MG63 (cell line): ENCODE measurements around the gene PPP2R5B. TPM values are rescaled to one million over a fixed set of nuclear protein-coding genes. Genes with fewer than 3 reads are reported as not detected.

Experiments
- DNase-seq: peaks from one replicate; pipeline ENCODE4 v3.0.0-alpha.2; 2020
- H3K27me3 ChIP-seq: fragments of 250-450 bp; sonication (Bioruptor Pico); 2 replicates; pipeline ENCODE4 v1.5.1; 2020; ENCODE audit warnings: mild to moderate bottlenecking, moderate library complexity
- H3K36me3 ChIP-seq: fragments of 250-450 bp; sonication (Bioruptor Pico); 2 replicates; pipeline ENCODE4 v1.5.1; 2020; ENCODE audit warnings: mild to moderate bottlenecking, moderate library complexity
- H3K4me3 ChIP-seq: fragments of 250-450 bp; sonication (Bioruptor Pico); 2 replicates; pipeline ENCODE4 v1.5.1; 2020; ENCODE audit warnings: mild to moderate bottlenecking, moderate library complexity
- H3K9me3 ChIP-seq: fragments of 250-450 bp; sonication (Bioruptor Pico); 2 replicates; pipeline ENCODE4 v1.5.1; 2020; ENCODE audit warnings: mild to moderate bottlenecking, moderate library complexity
- total RNA-seq: library from RNA; depleted of rRNA; stranded (reverse); fragments of >200 nt; shearing (Covaris generic); gene quantifications from 2 replicates; pipeline ENCODE4 v1.2.3, GENCODE V29; 2014; ENCODE audit warnings: low replicate concordance; rRNA removed

Gene PPP2R5B
- total RNA-seq, result 5.4 and 8.8 TPM in 2 replicates

- peak; percentile 95 for DNase-seq
- Histone ChIP-seq H3K36me3 (peaks cover 2% of the 10 kb centered on the region), H3K4me3 (peak within 1 kb of the TSS; percentile 71), H3K9me3 (no peaks in the 10 kb centered on the region), H3K27me3 (no peaks in the 10 kb centered on the region)
Measured at GRCh38 chr11:64923944-64924909, at the start of gene PPP2R5B. TSS of gene PPP2R5B (plus strand) at chr11:64924689. CDS start at chr11:64925735, 1,046 bp downstream.

GRCh38 chr11:64875369-64876228, 48.9 kb upstream of the PPP2R5B start:
- H3K27me3 ChIP-seq, result no peaks in the 10 kb centered on the region
- peaks cover 53% of the 10 kb centered on the region for H3K36me3 ChIP-seq
- no peak for DNase-seq
- peak overlapping the region; percentile 92 for H3K4me3 ChIP-seq
- H3K9me3 ChIP-seq, result no peaks in the 10 kb centered on the region

GRCh38 chr11:64876229-64876750, 48.2 kb upstream of the PPP2R5B start:
- H3K27me3 ChIP-seq, result no peaks in the 10 kb centered on the region
- no peak for DNase-seq
- peak overlapping the region; percentile 92 for H3K4me3 ChIP-seq
- peaks cover 50% of the 10 kb centered on the region for H3K36me3 ChIP-seq
- no peaks in the 10 kb centered on the region for H3K9me3 ChIP-seq

- H3K27me3 ChIP-seq, result no peaks in the 10 kb centered on the region
- peak; percentile 44 for DNase-seq
- peak overlapping the region; percentile 92 for H3K4me3 ChIP-seq
- H3K36me3 ChIP-seq, result peaks cover 44% of the 10 kb centered on the region
- no peaks in the 10 kb centered on the region for H3K9me3 ChIP-seq
Measured at GRCh38 chr11:64876835-64877341, 47.6 kb upstream of the PPP2R5B start.

DNA sequence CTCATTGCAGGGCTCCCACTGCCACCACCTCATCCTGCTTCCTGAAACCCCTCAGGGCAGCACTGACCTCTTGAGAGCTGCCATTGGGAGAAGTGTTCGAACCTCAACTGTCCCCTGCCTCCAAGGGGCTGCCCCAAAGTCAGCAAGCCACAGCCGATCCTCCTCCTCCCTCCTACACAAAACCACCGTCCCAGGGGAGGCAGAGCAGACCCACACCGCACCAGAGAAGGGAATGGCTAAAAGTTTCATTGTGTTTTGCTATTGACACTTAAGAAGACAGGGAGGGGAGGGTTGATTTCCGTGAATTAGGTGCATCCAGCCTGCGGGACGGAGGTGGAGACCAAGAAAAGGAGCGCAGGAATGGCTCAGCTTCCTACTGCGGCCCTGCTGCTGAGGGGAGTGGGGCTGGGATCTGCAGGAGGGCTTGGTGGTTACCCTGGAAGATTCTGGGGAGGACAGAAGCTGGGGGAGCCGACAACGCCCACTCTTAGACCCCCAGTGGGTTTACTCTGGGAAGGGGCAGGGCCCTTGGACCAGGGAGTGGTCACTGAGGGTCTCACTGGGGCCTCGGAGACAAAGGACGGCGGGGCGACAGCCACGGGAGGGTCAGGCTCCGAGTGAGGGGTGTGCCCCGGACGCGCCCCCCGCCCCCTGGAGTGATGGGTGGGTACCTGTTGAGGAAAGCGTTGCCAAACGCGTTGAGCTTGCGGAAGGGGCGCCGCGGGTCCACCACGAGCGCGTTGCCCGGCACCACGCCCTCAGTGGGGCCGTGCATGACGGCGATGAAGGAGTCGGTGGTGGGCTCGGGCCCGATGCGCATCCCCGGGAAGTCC, 46.9 kb upstream of the PPP2R5B start:
- DNase-seq, result no peak
- no peaks in the 10 kb centered on the region for H3K27me3 ChIP-seq

GRCh38 chr11:64878223-64878493, 46.3 kb upstream of the PPP2R5B start:
- Histone ChIP-seq H3K9me3 (no peaks in the 10 kb centered on the region), H3K4me3 (peak overlapping the region; percentile 92), H3K36me3 (peaks cover 35% of the 10 kb centered on the region), H3K27me3 (no peaks in the 10 kb centered on the region)
- DNase-seq, result no peak

More for the DNA sequence above, 46.9 kb upstream of the PPP2R5B start:
- no peaks in the 10 kb centered on the region for H3K9me3 ChIP-seq
- H3K36me3 ChIP-seq, result peaks cover 40% of the 10 kb centered on the region
- peak overlapping the region; percentile 92 for H3K4me3 ChIP-seq

- DNase-seq, result peak; percentile 95
- H3K9me3 ChIP-seq, result no peaks in the 10 kb centered on the region
- H3K36me3 ChIP-seq, result peaks cover 31% of the 10 kb centered on the region
Measured at GRCh38 chr11:64878494-64879243, 45.8 kb upstream of the PPP2R5B start, which contains the start of gene EHD1. TSS of gene EHD1 (minus strand) at chr11:64878621. CDS start at chr11:64878464, 157 bp downstream.

GRCh38 chr11:64879244-64879900, 45.1 kb upstream of the PPP2R5B start:
- H3K36me3 ChIP-seq, result peaks cover 26% of the 10 kb centered on the region
- peak overlapping the region; percentile 92 for H3K4me3 ChIP-seq
- no peak for DNase-seq
- H3K27me3 ChIP-seq, result no peaks in the 10 kb centered on the region
- H3K9me3 ChIP-seq, result no peaks in the 10 kb centered on the region

More at GRCh38 chr11:64878494-64879243, 45.8 kb upstream of the PPP2R5B start, which contains the start of gene EHD1:
- Histone ChIP-seq H3K27me3 (no peaks in the 10 kb centered on the region), H3K4me3 (peak within 1 kb of the TSS; percentile 92)

- Histone ChIP-seq H3K9me3 (no peaks in the 10 kb centered on the region), H3K36me3 (peaks cover 16% of the 10 kb centered on the region), H3K27me3 (no peaks in the 10 kb centered on the region), H3K4me3 (no peak overlapping the region)
- DNase-seq, result no peak
Measured at GRCh38 chr11:64880240-64881001, 44.1 kb upstream of the PPP2R5B start.

- peaks cover 7% of the 10 kb centered on the region for H3K36me3 ChIP-seq
- H3K27me3 ChIP-seq, result no peaks in the 10 kb centered on the region
- no peaks in the 10 kb centered on the region for H3K9me3 ChIP-seq
- H3K4me3 ChIP-seq, result no peak overlapping the region
- DNase-seq, result no peak
Measured at GRCh38 chr11:64881476-64881875, 43.0 kb upstream of the PPP2R5B start.

GRCh38 chr11:64882243-64882642, 42.2 kb upstream of the PPP2R5B start:
- DNase-seq, result no peak
- Histone ChIP-seq H3K4me3 (no peak overlapping the region), H3K27me3 (no peaks in the 10 kb centered on the region), H3K36me3 (no peaks in the 10 kb centered on the region), H3K9me3 (no peaks in the 10 kb centered on the region)

GRCh38 chr11:64883575-64883974, 40.9 kb upstream of the PPP2R5B start:
- Histone ChIP-seq H3K27me3 (no peaks in the 10 kb centered on the region), H3K4me3 (no peak overlapping the region), H3K36me3 (no peaks in the 10 kb centered on the region), H3K9me3 (no peaks in the 10 kb centered on the region)
- DNase-seq, result no peak

GRCh38 chr11:64884019-64884418, 40.5 kb upstream of the PPP2R5B start:
- DNase-seq, result no peak
- H3K27me3 ChIP-seq, result no peaks in the 10 kb centered on the region
- H3K36me3 ChIP-seq, result no peaks in the 10 kb centered on the region
- no peaks in the 10 kb centered on the region for H3K9me3 ChIP-seq
- no peak overlapping the region for H3K4me3 ChIP-seq
